GM21825 (cell line): Measurements from ENCODE around the gene GART.
"Not testable (repeated sequence)": the region's sequence is repeated elsewhere in the genome, so short reads cannot be mapped to it uniquely, and the experiment has no call there.

ENCODE experiments used
- ATAC-seq: cut with Tn5 transposase; IDR thresholded peaks from one replicate; pipeline ENCODE4 v1.9.1; 2021; ENCODE audit warnings: mild to moderate bottlenecking, moderate library complexity; ENCODE audit not compliant: unreplicated experiment

GART gene

DNA sequence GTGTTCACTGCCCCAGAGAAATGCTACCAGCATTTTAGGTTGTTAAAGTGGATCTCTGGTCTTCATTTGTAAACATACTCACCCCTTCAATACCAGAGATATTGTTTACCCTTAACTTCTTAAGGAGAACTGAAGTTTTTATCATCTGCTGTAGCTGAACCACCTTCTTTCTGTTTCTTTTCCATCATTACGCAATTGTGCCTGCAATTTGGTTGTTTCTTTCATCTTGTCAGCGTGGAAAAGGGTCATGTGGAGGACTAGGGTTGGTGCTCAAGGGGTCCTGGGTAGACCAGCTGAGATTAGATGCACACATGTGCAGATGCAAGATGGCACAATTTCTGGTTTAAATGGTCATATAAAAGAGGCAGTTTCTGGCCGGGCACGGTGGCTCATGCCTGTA lies 23.0 kb downstream of the GART start:
- no peak for ATAC-seq

DNA sequence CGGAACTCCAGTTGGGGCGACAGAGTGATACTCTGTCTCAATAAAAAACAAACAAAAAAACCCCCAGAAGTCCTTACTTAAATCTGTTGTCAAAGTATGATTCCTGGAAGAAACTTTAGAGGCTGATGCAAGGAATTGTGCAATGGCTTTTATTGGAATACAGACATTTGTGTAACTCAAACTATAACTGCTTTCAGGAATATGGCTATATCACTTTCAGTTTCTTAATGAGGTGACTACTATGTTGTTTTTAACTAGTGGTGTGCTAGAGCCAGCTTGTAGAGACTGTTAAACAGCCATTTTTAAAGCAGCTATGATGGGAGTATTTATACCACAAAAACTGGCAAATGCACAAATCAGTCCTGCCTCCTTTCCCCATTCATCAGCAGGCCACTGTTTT lies 27.7 kb downstream of the GART start:
- ATAC-seq: no peak

DNA sequence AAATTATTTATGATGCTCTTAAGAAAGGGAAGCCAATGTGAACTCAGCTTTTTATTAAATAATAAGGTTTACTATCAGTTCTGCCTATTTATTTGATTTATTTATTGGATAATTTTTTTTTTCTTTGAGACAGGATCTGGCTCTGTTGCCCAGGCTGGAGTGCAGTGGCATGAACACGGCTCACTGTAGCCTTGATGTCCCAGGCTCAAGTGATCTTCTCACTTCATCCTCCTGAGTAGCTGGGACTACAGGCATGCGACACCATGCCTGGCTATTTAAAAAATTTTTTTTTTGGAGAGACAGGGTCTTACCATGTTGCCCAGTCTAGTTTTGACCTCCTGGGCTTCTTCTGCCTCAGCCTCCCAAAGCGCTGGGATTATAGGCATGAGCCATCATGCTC lies 29.4 kb downstream of the GART start:
- ATAC-seq: no peak

DNA sequence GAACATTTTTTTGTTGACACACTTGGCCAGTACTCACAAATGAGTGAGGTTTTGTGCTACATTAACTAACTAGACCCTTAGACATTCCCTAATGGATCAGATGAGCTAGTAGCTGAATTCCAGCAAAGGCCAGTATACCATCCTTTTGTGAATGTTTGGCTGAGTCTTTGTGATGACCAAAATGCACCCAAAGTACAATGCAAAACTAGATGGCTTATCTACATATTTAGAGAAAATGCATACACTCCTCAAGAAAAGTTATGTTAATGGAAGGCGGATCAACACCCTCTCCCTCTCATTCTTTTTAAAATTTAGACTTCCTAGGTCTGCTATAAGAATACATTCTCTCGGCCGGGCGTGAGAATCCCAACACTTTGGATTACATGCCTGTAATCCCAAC lies 30.3 kb downstream of the GART start:
- no peak for ATAC-seq

DNA sequence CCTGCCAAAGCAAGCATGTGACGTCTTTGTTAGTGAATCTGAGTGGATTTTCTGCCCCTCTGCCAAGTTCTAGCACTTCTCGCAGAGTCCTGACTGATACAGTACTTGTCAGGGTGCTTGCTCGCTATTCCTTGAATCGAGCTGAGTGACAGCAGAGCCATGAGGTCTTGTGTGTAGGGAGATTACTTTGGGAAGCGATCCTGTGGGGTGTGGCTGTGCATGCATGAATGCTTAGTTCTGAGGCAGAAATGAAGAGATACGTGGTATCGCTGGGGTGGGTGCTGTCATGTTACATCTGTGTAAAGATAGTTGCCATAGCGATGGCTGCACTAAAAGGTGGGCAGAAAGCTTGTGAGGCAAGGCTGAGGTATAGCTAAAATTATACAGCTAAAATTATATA lies 31.1 kb downstream of the GART start:
- no peak for ATAC-seq

DNA sequence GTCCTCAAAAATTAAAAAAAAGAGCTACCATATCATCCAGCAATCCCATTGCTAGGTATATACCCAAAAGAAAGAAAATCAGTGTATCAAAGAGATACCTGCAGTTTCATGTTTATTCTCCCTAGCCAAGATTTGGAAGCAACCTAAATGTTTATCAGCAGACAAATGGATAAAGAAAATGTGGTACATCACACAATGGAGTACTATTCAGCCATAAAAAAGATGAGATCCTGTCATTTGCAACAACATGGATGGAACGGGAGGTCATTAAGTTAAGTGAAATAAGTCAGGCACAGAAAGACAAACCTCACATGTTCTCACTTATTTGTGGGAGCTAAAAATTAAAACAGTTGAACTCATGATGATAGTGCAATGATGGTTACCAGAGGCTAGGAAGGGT lies 34.9 kb downstream of the GART start:
- not testable (repeated sequence) for ATAC-seq

DNA sequence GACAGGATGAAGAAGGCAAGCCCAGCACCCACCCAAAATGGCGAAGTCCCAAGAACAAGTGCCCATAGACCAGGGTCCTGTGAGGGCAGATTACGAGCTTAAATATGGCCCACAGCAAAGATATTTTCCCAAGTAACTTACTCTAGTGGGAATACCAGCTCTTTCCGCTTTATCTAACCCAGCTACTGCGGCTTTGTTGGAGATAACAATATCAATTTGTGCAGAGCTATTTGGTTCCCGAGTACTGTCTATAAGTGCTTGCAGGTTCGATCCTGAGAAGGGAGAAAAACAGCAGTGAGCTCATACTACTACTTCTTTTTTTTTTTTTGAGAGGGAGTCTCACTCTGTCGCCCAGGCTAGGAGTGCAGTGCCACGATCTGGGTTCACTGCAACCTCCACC lies 36.1 kb downstream of the GART start:
- no peak for ATAC-seq

DNA sequence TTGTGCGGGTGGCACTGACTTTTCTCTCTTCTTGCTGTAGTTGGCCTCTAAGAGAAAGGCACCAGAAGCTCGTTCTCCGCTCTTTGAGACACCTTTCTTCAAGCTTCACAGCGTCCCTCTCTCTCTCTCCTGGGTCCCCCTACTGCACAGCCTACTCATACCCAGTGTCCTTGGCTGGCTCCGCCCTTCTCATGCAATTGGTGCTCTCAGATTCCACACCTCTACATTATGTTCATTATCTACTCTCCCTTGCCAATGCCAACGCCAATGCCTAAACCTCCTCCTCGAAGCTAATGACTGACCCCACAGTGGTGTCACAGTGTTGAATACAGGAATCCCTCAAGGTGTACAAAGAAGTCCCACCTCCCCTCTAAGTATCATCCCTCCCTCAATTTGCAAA lies 45.6 kb downstream of the GART start:
- ATAC-seq: no peak

DNA sequence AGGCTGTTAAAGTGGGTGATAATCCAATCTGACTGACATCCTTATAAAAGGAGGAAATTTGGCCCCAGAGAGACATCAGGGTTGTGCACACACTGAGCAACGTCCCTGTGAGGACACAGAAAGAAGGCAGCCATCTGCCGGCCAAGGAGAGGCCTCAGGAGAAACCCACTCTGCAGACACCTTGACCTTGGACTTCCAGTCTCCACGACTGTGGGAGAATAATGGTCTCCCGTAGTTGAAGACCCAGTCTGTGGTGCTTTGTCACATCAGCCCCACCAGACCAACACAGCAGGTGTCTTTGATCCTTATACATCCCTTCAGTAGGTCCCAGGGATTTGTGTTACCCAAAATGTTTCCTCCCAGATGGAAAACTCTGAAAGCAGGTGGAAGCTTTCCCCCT lies 46.2 kb downstream of the GART start:
- ATAC-seq: no peak

DNA sequence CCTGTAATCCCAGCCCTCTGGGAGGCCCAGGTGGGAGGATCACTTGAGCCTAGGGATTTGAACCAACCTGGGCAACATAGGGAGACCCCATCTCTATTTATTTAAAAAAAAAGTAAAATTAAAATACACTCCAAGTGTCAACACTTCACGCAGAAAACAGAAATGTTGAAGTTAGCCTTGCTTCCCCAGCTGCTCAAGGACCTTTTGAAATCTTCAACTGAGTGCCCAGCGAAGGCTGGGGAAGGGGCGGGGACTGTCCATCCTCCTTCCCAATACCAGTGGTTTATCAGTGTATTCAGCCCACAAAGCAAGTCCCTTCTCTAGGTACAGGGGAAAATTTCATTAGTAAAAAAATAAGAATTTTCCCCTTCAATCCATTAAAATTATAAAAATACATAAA lies 48.2 kb downstream of the GART start:
- ATAC-seq: no peak

DNA sequence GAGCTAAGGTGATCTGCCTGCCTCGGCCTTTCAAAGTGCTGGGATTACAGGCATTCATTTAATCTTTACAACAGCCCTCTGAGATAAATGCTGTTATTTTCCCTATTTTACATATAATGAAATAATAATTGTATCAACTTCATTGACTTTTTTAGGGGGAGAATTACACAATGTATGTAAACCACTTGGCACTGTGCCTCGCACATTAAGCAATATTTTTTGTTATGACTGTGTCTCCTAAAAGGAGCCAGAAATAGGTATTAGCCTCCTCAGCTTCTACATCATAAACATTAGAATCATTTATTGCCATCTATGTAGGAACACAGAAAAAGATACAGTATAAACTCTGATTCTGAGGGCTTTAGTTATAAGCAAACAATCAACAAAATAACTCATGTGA lies 49.3 kb downstream of the GART start:
- ATAC-seq: no peak

DNA sequence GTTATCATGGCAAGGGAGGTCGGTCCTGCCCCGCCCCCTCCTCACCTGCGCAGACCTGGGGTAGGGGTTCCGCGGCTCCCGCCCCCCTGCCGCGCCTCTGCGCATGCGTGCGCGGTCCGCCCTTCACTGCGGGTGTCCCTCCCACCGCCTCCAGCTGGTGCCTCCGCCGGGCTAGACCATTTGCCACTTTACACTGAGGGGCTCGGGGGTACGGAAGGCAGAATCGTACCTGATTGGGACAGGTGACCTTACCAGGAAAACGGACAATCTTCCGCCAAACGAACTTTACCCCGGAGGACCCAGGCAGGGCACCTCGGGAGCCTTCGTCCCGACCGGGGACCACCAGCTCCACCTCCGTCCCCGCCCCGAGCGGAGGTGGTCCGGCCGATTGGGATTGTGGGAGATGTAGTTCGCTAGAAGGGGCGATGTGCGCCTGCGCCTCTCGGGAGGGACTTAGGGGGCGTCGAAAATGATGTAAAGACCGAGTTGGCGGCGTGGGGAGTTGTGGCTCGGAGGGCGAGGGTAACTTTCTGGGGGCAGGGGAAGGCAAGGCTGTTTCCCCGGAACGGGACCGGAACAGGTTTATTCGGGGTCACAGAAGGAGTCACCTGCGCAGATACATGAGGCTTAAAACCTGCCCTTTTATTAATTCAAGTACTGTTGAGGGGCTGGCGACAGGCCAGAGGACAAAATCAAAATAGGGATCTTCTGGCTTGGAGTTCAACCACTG lies 50.4 kb downstream of the GART start, which contains the start of gene DNAJC28:
TSS of gene DNAJC28 (minus strand) at position 344 of the 730 bp plus-strand sequence. CDS start 2,323 bp downstream, outside the sequence.
- peak; percentile 97 for ATAC-seq

DNA sequence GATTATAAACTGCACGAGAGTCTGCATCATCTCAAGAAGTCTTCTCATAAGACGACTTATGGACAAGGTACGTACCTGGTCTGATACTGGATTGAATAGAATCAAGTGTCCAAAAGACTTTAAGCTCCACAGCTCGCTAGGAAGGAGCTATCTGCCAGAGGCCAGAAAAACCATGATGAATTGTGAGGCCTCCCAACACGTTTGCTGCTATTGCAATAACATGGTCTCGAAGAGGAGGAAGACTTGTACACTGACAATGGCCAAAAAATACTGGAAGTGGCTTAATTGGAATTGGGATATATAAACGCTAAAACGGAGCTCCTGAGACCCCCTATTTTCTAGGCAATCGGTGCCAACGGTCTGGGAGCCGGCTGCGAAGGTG lies 50.9 kb downstream of the GART start:
- no peak for ATAC-seq

DNA sequence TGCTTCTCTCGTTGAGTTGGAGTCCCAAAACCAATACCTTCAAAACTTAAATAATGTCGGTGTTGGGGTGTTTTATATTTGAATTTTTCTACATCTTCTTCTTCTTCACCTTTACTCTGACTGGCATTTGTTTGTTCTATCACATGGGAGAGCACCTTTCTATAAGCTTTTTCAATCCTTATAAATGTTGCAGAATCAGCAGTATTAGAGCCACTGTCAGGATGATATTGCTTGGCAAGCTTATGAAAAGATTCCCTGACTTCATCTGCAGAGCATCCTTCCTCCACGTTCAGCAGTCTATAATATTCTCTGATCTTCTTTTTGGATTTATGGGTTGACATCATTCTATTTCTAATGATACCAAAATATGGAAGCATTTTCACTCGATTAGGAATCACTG lies 53.0 kb downstream of the GART start:
- ATAC-seq: no peak

DNA sequence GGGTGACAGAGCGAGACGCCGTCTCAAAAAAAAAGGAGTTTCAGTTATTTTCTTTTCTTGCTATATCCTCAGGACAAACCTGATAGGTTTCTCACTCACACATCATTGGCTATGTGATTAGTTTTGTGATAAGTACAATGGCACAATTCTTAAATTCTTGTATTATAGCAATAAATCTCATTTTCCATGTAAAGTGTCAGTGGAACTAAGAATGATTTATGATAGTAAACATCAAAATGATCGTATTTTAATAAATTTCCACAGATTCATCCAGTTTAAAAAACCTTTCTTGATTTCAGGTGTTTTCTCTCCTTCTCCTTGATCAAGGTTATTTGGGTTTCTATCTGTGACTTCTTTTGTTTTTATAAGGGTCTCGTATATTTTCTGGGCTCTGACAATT lies 53.9 kb downstream of the GART start:
- no peak for ATAC-seq

DNA sequence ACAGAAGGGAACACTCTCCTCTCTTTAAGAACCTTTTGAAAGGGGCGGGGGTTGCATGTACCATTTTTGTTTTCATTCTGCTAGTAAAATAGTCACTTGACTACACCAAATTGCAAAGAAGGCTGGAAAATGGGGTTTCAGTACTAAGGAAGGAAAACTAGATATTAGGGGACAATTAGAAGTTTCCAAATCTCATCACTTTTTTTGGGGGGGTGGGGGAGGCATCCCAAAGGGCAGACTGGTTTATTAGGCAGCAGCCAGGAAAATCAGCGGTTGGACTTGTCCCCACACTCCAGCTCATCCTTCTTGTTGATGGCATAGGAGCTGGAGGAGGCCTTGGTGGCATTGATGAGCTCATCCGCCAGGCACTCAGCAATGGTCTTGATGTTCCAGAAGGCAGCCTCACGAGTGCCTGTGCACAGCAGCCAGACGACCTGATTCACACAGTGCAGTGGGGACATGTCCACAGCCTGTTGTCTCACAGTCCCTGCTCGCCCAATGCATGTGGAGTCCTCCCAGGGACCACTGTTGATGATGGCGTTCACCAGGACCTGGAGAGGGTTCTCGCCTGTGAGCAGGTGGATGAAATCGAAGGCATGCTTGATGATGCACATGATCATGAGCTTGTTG lies 60.5 kb downstream of the GART start:
- no peak for ATAC-seq

DNA sequence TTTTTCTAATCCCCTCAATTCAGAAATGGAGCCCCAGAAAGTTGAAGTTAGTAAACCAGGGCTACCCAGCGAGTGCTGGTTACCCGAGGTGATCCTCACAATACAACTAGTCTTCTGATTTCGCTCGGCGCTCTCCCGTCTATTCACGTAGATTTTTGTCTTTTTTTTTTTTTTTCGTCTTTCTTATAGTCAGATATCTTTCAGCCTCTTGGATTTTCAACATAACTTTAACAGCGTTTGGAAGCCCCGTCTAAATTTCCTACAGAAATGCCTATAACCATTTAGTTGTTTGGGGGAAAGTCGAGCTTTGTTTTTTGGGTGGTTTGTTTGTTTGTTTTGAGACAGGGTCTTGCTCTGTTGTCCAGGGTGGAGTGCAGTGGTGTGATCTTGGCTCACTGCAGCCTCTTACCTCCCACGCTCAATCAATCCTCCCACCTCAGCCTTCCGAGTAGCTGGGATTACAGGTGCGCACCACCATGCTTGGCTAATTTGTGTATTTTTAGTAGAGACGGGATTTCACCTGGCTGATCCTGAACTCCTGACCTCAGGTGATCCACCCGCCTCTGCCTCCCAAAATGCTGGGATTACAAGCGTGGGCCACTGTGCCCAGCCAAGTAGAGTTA lies 61.3 kb downstream of the GART start:
- no peak for ATAC-seq

DNA sequence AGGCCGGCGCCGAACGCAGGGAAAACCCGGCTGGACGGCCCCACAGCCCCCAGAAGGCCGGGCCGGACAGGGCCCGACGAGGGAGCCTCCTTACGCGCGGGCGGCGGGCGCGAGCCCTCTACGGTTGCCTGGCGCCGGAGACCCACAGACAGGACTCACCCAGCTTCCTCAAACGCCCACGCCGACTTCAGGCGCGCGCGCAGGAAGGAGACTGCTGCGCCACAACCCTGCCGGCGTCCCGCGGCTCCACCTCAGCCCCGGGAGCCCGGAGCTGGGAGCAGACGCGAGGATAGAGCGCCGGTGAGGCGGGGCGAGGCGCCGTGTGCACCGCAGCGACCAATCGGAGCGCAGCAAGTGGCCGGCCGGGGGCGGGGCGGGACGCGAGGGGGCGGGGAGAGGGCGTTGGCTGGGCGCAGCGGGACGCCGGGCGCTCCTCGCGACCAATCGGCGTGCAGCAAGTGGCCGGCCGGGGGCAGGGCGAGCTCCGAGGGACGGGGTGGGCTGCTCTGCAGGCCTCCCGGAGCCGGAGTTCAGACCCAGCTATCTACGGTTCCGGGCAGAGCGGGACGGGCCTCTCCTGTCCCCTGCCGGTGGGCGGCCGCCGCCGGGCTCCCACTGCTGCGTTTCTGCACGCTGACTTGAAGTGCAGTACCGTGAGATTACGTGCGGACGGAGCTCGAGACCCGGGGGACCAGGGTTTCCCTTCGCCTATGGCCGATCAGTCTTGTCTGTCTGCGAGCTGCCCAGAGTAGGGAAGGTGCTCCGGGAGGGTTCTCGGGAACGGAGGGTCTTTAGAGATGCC lies 62.0 kb downstream of the GART start, which contains the start of gene TMEM50B:
TSS of gene TMEM50B (minus strand) at position 296 of the 802 bp plus-strand sequence. CDS start 11,089 bp downstream, outside the sequence.
- peak; percentile 91 for ATAC-seq

DNA sequence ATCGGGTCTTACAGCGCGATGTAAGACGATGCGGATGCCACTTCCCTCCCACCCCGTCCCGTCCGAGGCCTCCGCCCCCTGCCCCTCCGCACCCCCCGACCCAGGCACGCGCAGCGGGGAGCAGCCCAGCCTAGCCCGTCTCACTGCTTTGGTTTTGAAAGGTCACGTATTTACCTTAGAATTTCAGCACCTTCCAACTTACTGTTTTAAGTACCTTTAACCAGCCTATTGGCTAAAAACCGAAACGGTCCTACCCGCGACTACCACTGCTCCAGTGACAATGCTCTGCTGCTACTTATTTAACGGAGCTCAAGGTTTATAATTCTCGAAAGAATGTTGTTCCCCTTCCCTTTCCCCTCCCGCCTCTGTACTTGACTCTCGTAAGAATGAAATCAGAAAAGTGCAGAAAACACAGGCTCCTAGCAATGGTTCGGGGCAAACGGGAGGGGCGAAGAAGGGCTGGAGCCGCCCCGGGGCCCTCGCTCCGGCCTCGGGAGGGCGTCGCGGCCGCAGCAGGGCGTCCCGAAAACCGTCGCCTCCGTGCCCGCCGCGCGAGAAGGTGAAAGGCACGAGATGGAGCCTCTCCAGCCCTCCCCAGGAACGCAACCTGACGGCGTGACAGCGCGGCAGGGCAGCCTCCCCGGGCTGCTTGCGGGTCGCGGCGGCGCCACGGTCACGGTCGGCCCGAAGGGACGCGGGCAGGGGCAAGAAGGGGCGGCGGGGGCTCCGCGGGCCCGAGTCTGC lies 62.8 kb downstream of the GART start:
- peak; percentile 21 for ATAC-seq

DNA sequence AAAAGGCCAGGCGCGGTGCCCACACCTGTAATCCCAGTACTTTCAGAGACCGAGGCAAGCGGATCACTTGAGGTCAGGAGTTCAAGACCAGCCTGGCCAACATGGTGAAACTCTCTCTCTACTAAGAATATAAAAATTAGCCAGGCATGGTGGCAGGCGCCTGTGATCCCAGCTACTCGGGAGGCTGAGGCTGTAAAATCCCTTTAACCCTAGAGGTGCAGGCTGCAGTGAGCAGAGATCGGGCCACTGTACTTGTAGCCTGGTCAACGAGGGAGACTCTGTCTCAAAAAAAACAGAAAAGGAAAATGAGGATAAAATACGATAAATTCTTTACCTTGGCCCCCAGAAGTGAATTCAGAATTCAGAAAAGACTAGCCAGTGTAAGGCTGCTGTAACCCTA lies 63.7 kb downstream of the GART start:
- no peak for ATAC-seq

DNA sequence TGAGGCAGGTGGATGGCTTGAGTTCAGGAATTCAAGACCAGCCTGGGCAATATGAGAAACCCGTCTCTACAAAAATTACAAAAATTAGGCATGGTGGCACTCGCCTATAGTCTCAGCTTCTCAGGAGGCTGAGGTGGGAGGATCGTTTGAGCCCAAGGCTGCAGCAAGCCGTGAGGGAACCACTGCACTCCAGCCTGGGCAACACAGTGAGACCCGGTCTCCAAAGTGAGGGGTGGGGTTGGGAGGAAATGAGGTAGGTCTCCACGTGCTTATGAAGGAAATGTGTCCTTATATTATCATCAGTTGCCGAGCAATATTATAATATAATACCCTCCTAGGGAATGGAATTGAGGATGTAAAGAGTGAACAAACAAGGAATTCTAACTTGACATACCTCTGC lies 64.9 kb downstream of the GART start:
- no peak for ATAC-seq
